Mesendoderm (in vitro differentiated cells): ENCODE data around the gene TELO2.
"Not testable (repeated sequence)": the region's sequence is repeated elsewhere in the genome, so short reads cannot be mapped to it uniquely, and the experiment has no call there.

Experiments
- DNase-seq: peaks from one replicate; pipeline ENCODE4 v3.0.0; 2013
- H2AK5ac ChIP-seq: 2 replicates; pipeline ENCODE4 v1.6.1; 2013; ENCODE audit warnings: low read length, inconsistent platforms
- H2BK120ac ChIP-seq: 2 replicates; pipeline ENCODE4 v1.6.1; 2013; ENCODE audit warnings: low read depth, mild to moderate bottlenecking, low read length, moderate library complexity, mixed read lengths
- H2BK15ac ChIP-seq: replicated peaks from 2 replicates; pipeline ENCODE4 v1.6.1; 2013; ENCODE audit warnings: low read depth, mild to moderate bottlenecking, moderate library complexity
- H2BK5ac ChIP-seq: 2 replicates; pipeline ENCODE4 v1.6.1; 2013; ENCODE audit warnings: low read length, inconsistent platforms
- H3K18ac ChIP-seq: 2 replicates; pipeline ENCODE4 v1.6.1; 2013; ENCODE audit warnings: mild to moderate bottlenecking, low read length, mixed read lengths
- H3K23ac ChIP-seq: one replicate; pipeline ENCODE4 v1.6.1; 2013; ENCODE audit warnings: low read length
- H3K27ac ChIP-seq: 2 replicates; pipeline ENCODE4 v1.5.1; 2013; ENCODE audit warnings: low read depth, mild to moderate bottlenecking, inconsistent platforms, low read length, moderate library complexity
- H3K27me3 ChIP-seq: 2 replicates; pipeline ENCODE4 v1.6.1; 2013; ENCODE audit warnings: low read length, control low read depth, mild to moderate bottlenecking, inconsistent platforms; ENCODE audit not compliant: insufficient read depth, poor library complexity
- H3K36me3 ChIP-seq: 2 replicates; pipeline ENCODE4 v1.6.1; 2013; ENCODE audit warnings: low read length, inconsistent platforms; ENCODE audit not compliant: control insufficient read depth, insufficient read depth
- H3K4ac ChIP-seq: one replicate; pipeline ENCODE4 v1.6.1; 2013; ENCODE audit warnings: low read depth, mild to moderate bottlenecking, low read length, moderate library complexity
- H3K4me1 ChIP-seq: 2 replicates; pipeline ENCODE4 v1.6.1; 2013; ENCODE audit warnings: low read depth, low read length, inconsistent platforms; ENCODE audit not compliant: control insufficient read depth
- H3K4me2 ChIP-seq: 2 replicates; pipeline ENCODE4 v1.6.1; 2013; ENCODE audit warnings: low read length
- H3K4me3 ChIP-seq: 2 replicates; pipeline ENCODE4 v1.5.1; 2013; ENCODE audit warnings: mild to moderate bottlenecking, low read length
- H3K56ac ChIP-seq: one replicate; pipeline ENCODE4 v1.6.1; 2013; ENCODE audit warnings: low read length
- H3K79me1 ChIP-seq: 2 replicates; pipeline ENCODE4 v1.6.1; 2013; ENCODE audit warnings: low read length, inconsistent platforms
- H3K79me2 ChIP-seq: 2 replicates; pipeline ENCODE4 v1.6.1; 2013; ENCODE audit warnings: mild to moderate bottlenecking, low read length; ENCODE audit not compliant: control insufficient read depth, insufficient read depth
- H3K9ac ChIP-seq: 2 replicates; pipeline ENCODE4 v1.6.1; 2013; ENCODE audit warnings: low read length, inconsistent platforms
- H4K5ac ChIP-seq: one replicate; pipeline ENCODE4 v1.6.1; 2013; ENCODE audit warnings: low read length
- H4K8ac ChIP-seq: one replicate; pipeline ENCODE4 v1.6.1; 2013; ENCODE audit warnings: low read depth, mild to moderate bottlenecking, control low read depth, low read length, moderate library complexity
- WGBS: extraction: QIAGEN DNeasy Blood & Tissue Kit; methylation state at CpG from one replicate; pipeline ENCODE4 v1.1.7; 2013; ENCODE audit warnings: low lambda C conversion rate, missing lambda C conversion rate; ENCODE audit not compliant: insufficient coverage; ENCODE audit errors: extremely low coverage; 5-methylcytosine and 5-hydroxymethylcytosine counted together

The TELO2 gene

DNA sequence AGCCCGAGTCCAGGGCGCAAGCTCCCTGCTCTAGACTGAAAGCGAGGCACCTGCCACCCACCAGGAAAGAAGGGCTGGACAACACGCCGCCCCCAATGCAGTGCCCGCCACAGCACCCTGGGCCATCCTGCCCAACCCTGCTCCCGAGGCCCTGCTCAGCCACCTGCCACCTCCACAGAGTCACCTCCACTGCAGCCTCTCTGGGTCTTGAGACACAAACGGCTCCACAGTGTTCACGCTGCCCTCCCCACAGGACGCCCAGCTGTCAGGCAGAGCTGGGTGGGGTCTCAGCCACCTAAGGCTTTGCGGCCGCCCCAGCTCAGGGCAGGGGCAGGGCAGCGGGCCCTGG is 27.6 kb upstream of the TELO2 start:
- Histone ChIP-seq H3K23ac (no peak overlapping the region), H3K27ac (no peak overlapping the region), H3K36me3 (no peaks in the 10 kb centered on the region), H3K4me3 (no peak overlapping the region), H3K79me2 (peaks cover 3% of the 10 kb centered on the region), H2AK5ac (no peak overlapping the region), H3K9ac (no peak overlapping the region), H4K5ac (no peak overlapping the region), H3K4me2 (no peak overlapping the region), H3K79me1 (peaks cover 9% of the 10 kb centered on the region), H2BK5ac (no peak overlapping the region), H3K18ac (no peak overlapping the region), H2BK15ac (no peak overlapping the region), H4K8ac (no peak overlapping the region), H2BK120ac (no peak overlapping the region), H3K4ac (no peak overlapping the region), H3K4me1 (no peaks in the 10 kb centered on the region), H3K56ac (no peak overlapping the region), H3K27me3 (no peaks in the 10 kb centered on the region)
- no peak for DNase-seq
- WGBS: no CpG with 5 or more reads among the region's 13 CpGs

GRCh38 chr16:1466054-1466453 is 27.1 kb upstream of the TELO2 start:
- no peak overlapping the region for H3K18ac ChIP-seq
- peaks cover 6% of the 10 kb centered on the region for H3K79me2 ChIP-seq
- DNase-seq: no peak
- H3K4me2 ChIP-seq: no peak overlapping the region
- no peak overlapping the region for H4K8ac ChIP-seq
- H3K56ac ChIP-seq: no peak overlapping the region
- H2BK5ac ChIP-seq: no peak overlapping the region
- H2BK120ac ChIP-seq: no peak overlapping the region
- H3K36me3 ChIP-seq: no peaks in the 10 kb centered on the region
- H3K27ac ChIP-seq: no peak overlapping the region
- no peak overlapping the region for H3K9ac ChIP-seq
- no peaks in the 10 kb centered on the region for H3K27me3 ChIP-seq
- H2BK15ac ChIP-seq: no peak overlapping the region
- no peak overlapping the region for H4K5ac ChIP-seq
- H3K4me1 ChIP-seq: no peaks in the 10 kb centered on the region
- no peak overlapping the region for H3K4me3 ChIP-seq
- H3K23ac ChIP-seq: no peak overlapping the region
- no peak overlapping the region for H3K4ac ChIP-seq
- no CpG with 5 or more reads among the region's 24 CpGs for WGBS
- peaks cover 9% of the 10 kb centered on the region for H3K79me1 ChIP-seq
- H2AK5ac ChIP-seq: no peak overlapping the region

- Histone ChIP-seq H3K36me3 (no peaks in the 10 kb centered on the region), H3K9ac (no peak overlapping the region), H2BK5ac (no peak overlapping the region), H3K79me2 (peaks cover 7% of the 10 kb centered on the region), H2AK5ac (no peak overlapping the region), H3K27me3 (no peaks in the 10 kb centered on the region), H2BK15ac (no peak overlapping the region), H3K18ac (no peak overlapping the region), H2BK120ac (no peak overlapping the region), H3K4ac (no peak overlapping the region), H3K4me2 (no peak overlapping the region), H4K8ac (no peak overlapping the region), H3K79me1 (peaks cover 9% of the 10 kb centered on the region), H3K27ac (no peak overlapping the region), H3K23ac (no peak overlapping the region), H4K5ac (no peak overlapping the region), H3K4me3 (no peak overlapping the region), H3K4me1 (no peaks in the 10 kb centered on the region), H3K56ac (no peak overlapping the region)
- whole genome bisulfite sequencing: no CpG with 5 or more reads among the region's 14 CpGs
- no peak for DNase-seq
Measured at GRCh38 chr16:1466968-1467521, 26.1 kb upstream of the TELO2 start.

DNA sequence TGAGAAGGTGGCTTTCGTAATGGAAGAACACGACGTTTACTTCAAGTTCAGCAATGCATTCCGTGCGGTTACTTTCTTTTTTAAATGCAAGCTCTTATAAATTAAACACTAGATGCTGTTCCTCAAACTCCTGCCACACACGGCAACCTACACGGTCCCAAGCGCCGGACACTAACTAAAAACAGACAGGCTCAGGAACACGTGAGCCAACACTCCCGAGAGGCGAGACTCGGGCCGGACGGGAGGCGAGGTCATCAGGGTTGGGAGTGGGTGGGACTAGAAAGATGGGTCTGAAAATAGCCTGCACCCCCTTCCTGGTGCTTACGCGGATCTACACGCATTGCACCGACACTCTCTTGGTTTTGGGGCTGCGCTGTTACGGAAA is 24.7 kb upstream of the TELO2 start:
- Histone ChIP-seq H3K27me3 (no peaks in the 10 kb centered on the region), H3K4me3 (no peak overlapping the region), H2BK5ac (no peak overlapping the region), H3K9ac (no peak overlapping the region), H3K27ac (no peak overlapping the region), H3K79me1 (peaks cover 11% of the 10 kb centered on the region), H3K4ac (no peak overlapping the region), H2AK5ac (no peak overlapping the region), H4K5ac (no peak overlapping the region), H3K4me2 (no peak overlapping the region), H3K56ac (no peak overlapping the region), H3K23ac (no peak overlapping the region), H3K4me1 (no peaks in the 10 kb centered on the region), H3K18ac (no peak overlapping the region), H2BK15ac (no peak overlapping the region), H3K36me3 (no peaks in the 10 kb centered on the region), H4K8ac (no peak overlapping the region), H2BK120ac (no peak overlapping the region), H3K79me2 (peaks cover 7% of the 10 kb centered on the region)
- DNase-seq: no peak
- WGBS: no CpG with 5 or more reads among the region's 22 CpGs

- not testable (repeated sequence) for H3K9ac ChIP-seq, H3K18ac ChIP-seq, H3K23ac ChIP-seq, H3K4ac ChIP-seq, H2AK5ac ChIP-seq, H3K27me3 ChIP-seq, H2BK15ac ChIP-seq, H4K8ac ChIP-seq, H3K4me1 ChIP-seq, H3K4me3 ChIP-seq, H3K79me2 ChIP-seq, H3K4me2 ChIP-seq, H4K5ac ChIP-seq, DNase-seq, H2BK5ac ChIP-seq, H3K36me3 ChIP-seq, H3K27ac ChIP-seq, H3K56ac ChIP-seq, H2BK120ac ChIP-seq
- WGBS: no CpG with 5 or more reads among the region's 5 CpGs
- peaks cover 13% of the 10 kb centered on the region for H3K79me1 ChIP-seq
Measured at GRCh38 chr16:1469141-1469540, 24.0 kb upstream of the TELO2 start.

DNA sequence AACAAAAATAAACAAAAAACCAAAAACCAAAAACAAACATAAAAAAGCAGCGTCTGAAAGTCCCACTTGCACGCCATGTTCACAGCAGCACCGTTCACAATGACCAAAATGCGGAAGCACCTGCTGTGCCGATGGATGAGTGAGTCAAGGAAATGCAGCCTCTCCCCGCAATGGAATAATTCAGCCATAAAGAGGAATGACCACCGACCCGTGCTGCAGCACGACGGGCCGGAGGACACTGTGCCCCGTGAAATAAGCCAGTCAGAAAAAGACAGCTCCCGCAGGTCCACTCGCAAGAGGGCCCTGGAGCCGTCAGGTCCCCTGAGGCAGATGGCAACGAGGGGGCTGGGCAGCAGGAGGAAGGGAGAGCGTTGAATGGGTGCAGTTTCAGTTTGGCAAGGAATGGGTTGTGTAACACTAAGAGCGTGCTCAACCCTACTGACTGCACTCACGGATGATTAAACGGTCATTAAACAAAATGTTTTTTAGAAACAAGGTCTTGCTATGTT is 23.4 kb upstream of the TELO2 start:
- no peak overlapping the region for H3K27ac ChIP-seq
- no peak overlapping the region for H3K56ac ChIP-seq
- H2BK120ac ChIP-seq: no peak overlapping the region
- no peak overlapping the region for H2BK15ac ChIP-seq
- no peak overlapping the region for H3K23ac ChIP-seq
- H3K79me1 ChIP-seq: peaks cover 14% of the 10 kb centered on the region
- H3K4me1 ChIP-seq: peaks cover 3% of the 10 kb centered on the region
- H3K4me3 ChIP-seq: no peak overlapping the region
- H2AK5ac ChIP-seq: no peak overlapping the region
- H3K27me3 ChIP-seq: no peaks in the 10 kb centered on the region
- no peak overlapping the region for H3K4me2 ChIP-seq
- no peak overlapping the region for H2BK5ac ChIP-seq
- peaks cover 9% of the 10 kb centered on the region for H3K79me2 ChIP-seq
- H4K5ac ChIP-seq: no peak overlapping the region
- H3K18ac ChIP-seq: no peak overlapping the region
- no peaks in the 10 kb centered on the region for H3K36me3 ChIP-seq
- WGBS: no CpG with 5 or more reads among the region's 20 CpGs
- no peak overlapping the region for H4K8ac ChIP-seq
- no peak for DNase-seq
- no peak overlapping the region for H3K4ac ChIP-seq
- no peak overlapping the region for H3K9ac ChIP-seq
